ENCODE measurements around the gene CFAP221.

Gene CFAP221

GRCh38 chr2:119706221-119706620 is 162.0 kb downstream of the CFAP221 start:
- H3K36me3 ChIP-seq (ENCODE audit: control insufficient read depth in 4 of 4, insufficient read depth in 4 of 4, low read length in 3 of 4), result no peaks in the 10 kb centered on the region
- no peak overlapping the region for H3K27ac ChIP-seq (ENCODE audit: insufficient read depth in 1 of 2, low read depth in 1 of 2, low read length in 2 of 2, poor library complexity in 1 of 2, severe bottlenecking in 2 of 2)
- ChIA-PET POLR2A (no interaction called here), CTCF (interaction anchor here (1.3 kb wide), 1 partner anchor 64 kb away, joined by 3 read pairs; no protein-coding TSS in a partner anchor)
- DNase-seq, result peak in 2 of 3 donors; percentile 50 to 64
- no peak overlapping the region for H3K4me3 ChIP-seq (ENCODE audit: control insufficient read depth in 1 of 7, extremely low read depth in 1 of 7, insufficient read depth in 4 of 7, low read depth in 2 of 7, low read length in 6 of 7)
- H3K27me3 ChIP-seq (replicated peaks in 2 of 5; ENCODE audit: control insufficient read depth in 4 of 5, insufficient read depth in 5 of 5, low read length in 4 of 5), result peaks cover 0 to 2% (median 0%) of the 10 kb centered on the region in 5 experiments
- H3K4me1 ChIP-seq (ENCODE audit: control extremely low read depth in 1 of 4, control insufficient read depth in 4 of 4, insufficient read depth in 4 of 4, low read length in 3 of 4), result peaks cover 0 to 3% (median under 1%) of the 10 kb centered on the region in 4 experiments
- peaks cover 0 to 6% (median 0%) of the 10 kb centered on the region in 5 experiments for H3K9me3 ChIP-seq (ENCODE audit: control extremely low read depth in 1 of 5, control insufficient read depth in 4 of 5, insufficient read depth in 2 of 5, low read depth in 1 of 5, low read length in 4 of 5)
- 66% methylated on average over 5 of the region's 8 CpGs for WGBS (ENCODE audit: insufficient coverage)
